HepG2 (cell line): Measurements from ENCODE around the gene PCGF5. TPM values are rescaled to one million over a fixed set of nuclear protein-coding genes. Genes with fewer than 3 reads are reported as not detected.

Experiments used
- ATRX ChIP-seq: sonication (generic); formaldehyde crosslinking; IDR thresholded peaks from 2 replicates; pipeline ENCODE4 v1.4.0; 2020; ENCODE audit warnings: missing genetic modification reagents, borderline replicate concordance
- BCL6 ChIP-seq: IDR thresholded peaks from 2 replicates; pipeline ENCODE4 v1.6.1; 2016; ENCODE audit warnings: missing genetic modification reagents, missing compliant biosample characterization
- BRD4 ChIP-seq: sonication (generic); formaldehyde crosslinking; IDR thresholded peaks from 2 replicates; pipeline ENCODE4 v1.4.0; 2020; ENCODE audit warnings: missing genetic modification reagents
- CREB3 ChIP-seq: sonication (generic); formaldehyde crosslinking; IDR thresholded peaks from 2 replicates; pipeline ENCODE4 v1.5.0; 2020; ENCODE audit warnings: missing genetic modification reagents
- EP300 ChIP-seq, 3 experiments: sonication (generic) in 1 of 3; formaldehyde crosslinking in 1 of 3; IDR thresholded peaks; 2 replicates each; pipeline versions ENCODE4 v1.5.1 to v1.6.1; 2011 to 2020; ENCODE audit warnings: low read depth in 2 of 3, low read length in 2 of 3, borderline replicate concordance in 1 of 3, improper control_type of control experiment in 1 of 3, mild to moderate bottlenecking in 1 of 3, missing genetic modification reagents in 1 of 3, moderate library complexity in 1 of 3
- ESRRA ChIP-seq: sonication (generic); formaldehyde crosslinking; IDR thresholded peaks from 2 replicates; pipeline ENCODE4 v1.5.1; 2020; ENCODE audit warnings: mild to moderate bottlenecking, low read depth, missing genetic modification reagents
- GABPB1 ChIP-seq: IDR thresholded peaks from 2 replicates; pipeline ENCODE4 v1.6.1; 2016; ENCODE audit warnings: mild to moderate bottlenecking, missing genetic modification reagents, moderate library complexity, missing compliant biosample characterization
- KDM5B ChIP-seq: sonication (generic); formaldehyde crosslinking; IDR thresholded peaks from 2 replicates; pipeline ENCODE4 v1.4.0; 2020; ENCODE audit warnings: missing genetic modification reagents, mild to moderate bottlenecking, borderline replicate concordance
- MIXL1 ChIP-seq: IDR thresholded peaks from 2 replicates; pipeline ENCODE4 v1.6.1; 2016
- MTF2 ChIP-seq: sonication (generic); formaldehyde crosslinking; IDR thresholded peaks from 2 replicates; pipeline ENCODE4 v1.5.0; 2020; ENCODE audit warnings: missing genetic modification reagents, borderline replicate concordance
- NPAS2 ChIP-seq: sonication (generic); formaldehyde crosslinking; IDR thresholded peaks from 2 replicates; pipeline ENCODE4 v1.8.0; 2022; ENCODE audit warnings: mild to moderate bottlenecking, missing genetic modification reagents, borderline replicate concordance
- RCOR2 ChIP-seq: IDR thresholded peaks from 2 replicates; pipeline ENCODE4 v1.6.1; 2016; ENCODE audit warnings: missing biosample characterization, missing genetic modification reagents
- RNF2 ChIP-seq: fragments of 450-650 bp; conservative IDR thresholded peaks from 2 replicates; pipeline ENCODE4 v1.6.1; 2016; ENCODE audit warnings: low read depth
- TEF ChIP-seq: sonication (generic); formaldehyde crosslinking; IDR thresholded peaks from 2 replicates; pipeline ENCODE4 v1.5.0; 2020; ENCODE audit warnings: missing genetic modification reagents
- ZBTB7B ChIP-seq: sonication (generic); formaldehyde crosslinking; IDR thresholded peaks from 2 replicates; pipeline ENCODE4 v1.4.0; 2020; ENCODE audit warnings: missing genetic modification reagents
- ZFP37 ChIP-seq: sonication (generic); formaldehyde crosslinking; IDR thresholded peaks from 2 replicates; pipeline ENCODE4 v1.4.0; 2020; ENCODE audit warnings: missing genetic modification reagents, borderline replicate concordance
- ZFP62 ChIP-seq: sonication (generic); formaldehyde crosslinking; IDR thresholded peaks from 2 replicates; pipeline ENCODE4 v1.4.0; 2020; ENCODE audit warnings: missing genetic modification reagents
- ZFP91 ChIP-seq: sonication (generic); formaldehyde crosslinking; IDR thresholded peaks from 2 replicates; pipeline ENCODE4 v1.9.0; 2022; ENCODE audit warnings: missing genetic modification reagents, mild to moderate bottlenecking, borderline replicate concordance
- ZNF121 ChIP-seq: sonication (generic); formaldehyde crosslinking; IDR thresholded peaks from 2 replicates; pipeline ENCODE4 v1.5.0; 2020; ENCODE audit warnings: mild to moderate bottlenecking, missing genetic modification reagents
- ZNF670 ChIP-seq: sonication (generic); formaldehyde crosslinking; IDR thresholded peaks from 2 replicates; pipeline ENCODE4 v1.8.0; 2022; ENCODE audit warnings: mild to moderate bottlenecking, missing genetic modification reagents, borderline replicate concordance
- ZSCAN21 ChIP-seq: sonication (generic); formaldehyde crosslinking; IDR thresholded peaks from 2 replicates; pipeline ENCODE4 v1.8.0; 2022; ENCODE audit warnings: mild to moderate bottlenecking, missing genetic modification reagents, moderate library complexity, borderline replicate concordance
- polyA plus RNA-seq, 8 experiments: library from polyadenylated mRNA; depleted of rRNA in 3 of 8; stranded (reverse) in 7 of 8; unstranded in 1 of 8; fragments of >200 nt; fragmentation: Illumina TruSeq in 4 of 8; extraction: Trizol in 4 of 8; gene quantifications; 2 replicates each; pipeline versions ENCODE4 v1.2.1 to v1.2.3, GENCODE V29; 2011 to 2016; ENCODE audit warnings: low read depth in 4 of 8, missing spikeins in 1 of 8, mixed read lengths in 1 of 8; ENCODE audit not compliant: insufficient read depth in 1 of 8
- total RNA-seq, 5 experiments: library from RNA; depleted of rRNA; stranded (reverse); fragments of >200 nt; fragmentation: Illumina TruSeq; extraction: Trizol; gene quantifications; 2 replicates each; pipeline ENCODE4 v1.2.3, GENCODE V29; 2016; ENCODE audit warnings: low read depth in 1 of 5
- TF ChIP-seq, protein P1 (sequence below): sonication (generic); formaldehyde crosslinking; IDR thresholded peaks from 2 replicates; pipeline ENCODE4 v1.8.0; 2022; ENCODE audit warnings: missing genetic modification reagents, mild to moderate bottlenecking, inconsistent platforms, borderline replicate concordance
- TF ChIP-seq, protein P2 (sequence below): sonication (generic); formaldehyde crosslinking; IDR thresholded peaks from 2 replicates; pipeline ENCODE4 v1.5.0; 2020; ENCODE audit warnings: missing genetic modification reagents

PCGF5 gene
- total and polyA plus RNA-seq, 2 of the 13 experiments (the other 11 are each of a cell fraction or from before 2014, with no cell fraction given) = 61.3 to 138 TPM

DNA sequence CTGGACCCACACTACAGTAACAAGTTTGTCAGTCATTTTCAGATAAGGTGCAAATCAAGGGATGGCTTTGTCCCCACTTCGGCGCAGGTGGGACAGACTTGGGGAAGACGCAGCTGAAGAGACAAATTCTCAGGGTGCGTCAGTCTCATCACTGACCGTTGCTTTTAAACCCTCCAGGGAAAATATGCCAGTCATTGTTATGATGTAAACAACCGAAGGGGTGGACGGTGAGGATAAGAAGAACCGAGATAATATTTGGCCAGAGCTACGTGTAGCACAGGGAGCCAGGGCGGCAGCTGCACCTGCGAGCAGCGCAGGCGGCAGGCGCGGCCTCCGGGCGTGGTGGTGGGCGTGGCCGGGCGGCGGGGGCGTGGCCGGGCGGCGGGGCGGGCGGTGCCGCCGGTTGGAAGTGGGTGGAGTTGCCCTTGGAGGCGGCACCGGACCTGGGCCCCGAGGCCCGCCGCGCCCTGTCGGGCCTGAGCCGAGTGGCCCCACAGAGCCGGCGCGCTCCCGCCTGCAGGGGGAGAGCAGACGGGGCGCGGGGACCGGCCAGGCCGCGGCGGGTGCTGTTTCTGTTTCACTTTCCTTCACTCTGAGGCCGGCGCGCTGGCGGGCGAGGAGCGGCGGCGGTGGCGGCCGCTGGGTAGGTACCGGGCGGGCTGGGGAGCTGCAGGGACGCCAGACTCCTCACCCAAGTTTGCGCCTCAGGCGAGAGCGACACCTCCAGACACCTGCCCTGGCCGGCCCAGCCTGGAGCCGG is at the start of gene PCGF5 (continued):
- TF ChIP-seq EP300 (IDR thresholded peaks at IDR 0.05; ENCODE audit: low read depth in 2 of 2, low read length in 2 of 2) (no peak), EP300 (CRISPR knock-in tag; IDR thresholded peaks at IDR 0.05; ENCODE audit: borderline replicate concordance) (no peak; the same call in 1 of the 2 replicates), ZFP62 (CRISPR knock-in tag) (no peak), BRD4 (no peak), GABPB1 (CRISPR knock-in tag) (peak; percentile 61; the same call in 1 of the 2 replicates), RCOR2 (CRISPR knock-in tag) (no peak), CREB3 (CRISPR knock-in tag) (no peak), ZFP91 (CRISPR knock-in tag) (no peak; the same call in 1 of the 2 replicates), NPAS2 (no peak), ZSCAN21 (peak; percentile 30; the same call in 1 of the 2 replicates), MTF2 (CRISPR knock-in tag) (no peak), TEF (CRISPR knock-in tag) (no peak), ESRRA (CRISPR knock-in tag) (no peak), KDM5B (CRISPR knock-in tag) (peak; percentile 69; the same call in 1 of the 2 replicates), RNF2 (no peak), ZFP37 (no peak), ZBTB7B (CRISPR knock-in tag) (no peak), ATRX (CRISPR knock-in tag) (no peak), BCL6 (CRISPR knock-in tag) (no peak; the same call in 1 of the 2 replicates), MIXL1 (CRISPR knock-in tag) (no peak), ZNF121 (CRISPR knock-in tag) (no peak), ZNF670 (CRISPR knock-in tag) (no peak)
- TF ChIP-seq, protein P1, sequence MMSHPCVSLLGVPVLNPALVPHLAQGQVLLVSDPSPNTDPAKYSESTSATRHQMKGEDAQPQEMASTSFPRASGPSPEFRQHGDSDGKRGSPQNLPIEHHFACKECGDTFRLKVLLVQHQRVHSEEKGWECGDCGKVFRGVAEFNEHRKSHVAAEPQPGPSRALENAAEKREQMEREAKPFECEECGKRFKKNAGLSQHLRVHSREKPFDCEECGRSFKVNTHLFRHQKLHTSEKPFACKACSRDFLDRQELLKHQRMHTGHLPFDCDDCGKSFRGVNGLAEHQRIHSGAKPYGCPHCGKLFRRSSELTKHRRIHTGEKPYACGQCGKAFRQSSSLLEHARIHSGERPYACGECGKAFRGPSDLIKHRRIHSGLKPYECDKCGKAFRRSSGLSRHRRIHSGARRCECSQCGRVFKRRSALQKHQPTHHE = no peak
- TF ChIP-seq, protein P2, sequence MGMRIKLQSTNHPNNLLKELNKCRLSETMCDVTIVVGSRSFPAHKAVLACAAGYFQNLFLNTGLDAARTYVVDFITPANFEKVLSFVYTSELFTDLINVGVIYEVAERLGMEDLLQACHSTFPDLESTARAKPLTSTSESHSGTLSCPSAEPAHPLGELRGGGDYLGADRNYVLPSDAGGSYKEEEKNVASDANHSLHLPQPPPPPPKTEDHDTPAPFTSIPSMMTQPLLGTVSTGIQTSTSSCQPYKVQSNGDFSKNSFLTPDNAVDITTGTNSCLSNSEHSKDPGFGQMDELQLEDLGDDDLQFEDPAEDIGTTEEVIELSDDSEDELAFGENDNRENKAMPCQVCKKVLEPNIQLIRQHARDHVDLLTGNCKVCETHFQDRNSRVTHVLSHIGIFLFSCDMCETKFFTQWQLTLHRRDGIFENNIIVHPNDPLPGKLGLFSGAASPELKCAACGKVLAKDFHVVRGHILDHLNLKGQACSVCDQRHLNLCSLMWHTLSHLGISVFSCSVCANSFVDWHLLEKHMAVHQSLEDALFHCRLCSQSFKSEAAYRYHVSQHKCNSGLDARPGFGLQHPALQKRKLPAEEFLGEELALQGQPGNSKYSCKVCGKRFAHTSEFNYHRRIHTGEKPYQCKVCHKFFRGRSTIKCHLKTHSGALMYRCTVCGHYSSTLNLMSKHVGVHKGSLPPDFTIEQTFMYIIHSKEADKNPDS (CRISPR knock-in tag) = 0 out of 2 replicates have a peak, but pooled peaks have one; percentile 93
